Suprapubic skin (tissue), 4 donors: ENCODE measurements around the gene STAT1. TPM values are rescaled to one million over a fixed set of nuclear protein-coding genes. Genes with fewer than 3 reads are reported as not detected.

Experiments used
- DNase-seq, 2 donors: peaks; one replicate each; pipeline ENCODE4 v3.0.0-alpha.2; 2019; ENCODE audit warnings: low spot score in 2 of 2
- H3K27ac ChIP-seq: fragments of 200-600 bp; sonication (generic); one replicate; pipeline ENCODE4 v1.5.1; 2019
- H3K27me3 ChIP-seq: fragments of 200-600 bp; sonication (generic); one replicate; pipeline ENCODE4 v1.5.1; 2019
- H3K36me3 ChIP-seq: fragments of 200-600 bp; sonication (generic); one replicate; pipeline ENCODE4 v1.5.1; 2019
- H3K4me1 ChIP-seq: fragments of 200-600 bp; sonication (generic); one replicate; pipeline ENCODE4 v1.5.1; 2019
- H3K4me3 ChIP-seq: fragments of 200-600 bp; sonication (generic); one replicate; pipeline ENCODE4 v1.5.1; 2019; ENCODE audit warnings: mild to moderate bottlenecking
- H3K9me3 ChIP-seq: fragments of 200-600 bp; sonication (generic); one replicate; pipeline ENCODE4 v1.5.1; 2019
- CTCF ChIP-seq, 2 donors: fragments of 200-600 bp in 1 of 2; fragments of 450-650 bp in 1 of 2; sonication (generic) in 1 of 2; IDR thresholded peaks; one replicate each; pipeline ENCODE4 v1.5.1; 2016 to 2019; ENCODE audit warnings: antibody characterized with exemption in 2 of 2, mild to moderate bottlenecking in 1 of 2, moderate library complexity in 1 of 2
- EP300 ChIP-seq: sonication (generic); formaldehyde crosslinking; IDR thresholded peaks from one replicate; pipeline ENCODE4 v1.6.1; 2017; ENCODE audit warnings: antibody characterized with exemption
- POLR2A ChIP-seq, 2 donors: fragments of 450-650 bp; IDR thresholded peaks; one replicate each; pipeline ENCODE4 v1.6.1; 2017; ENCODE audit warnings: antibody characterized with exemption in 2 of 2, mild to moderate bottlenecking in 2 of 2, moderate library complexity in 2 of 2
- POLR2AphosphoS5 ChIP-seq, 3 donors: sonication (generic); formaldehyde crosslinking; IDR thresholded peaks; one replicate each; pipeline ENCODE4 v1.6.1; 2017; ENCODE audit warnings: antibody characterized with exemption in 3 of 3
- WGBS: methylation state at CpG from one replicate; pipeline ENCODE4 v1.1.5; 2018; 5-methylcytosine and 5-hydroxymethylcytosine counted together
- total RNA-seq, 4 donors: library from RNA; depleted of rRNA; stranded (reverse); fragments of >200 nt; gene quantifications; one replicate each; pipeline ENCODE4 v1.1.0, GENCODE V29; 2016

STAT1 gene
- total RNA-seq, 4 donors from 2014 or later, result 33.5 to 60.7 (median 37.6) TPM

- no peaks in the 10 kb centered on the region for H3K27me3 ChIP-seq
- H3K9me3 ChIP-seq, result no peaks in the 10 kb centered on the region
- TF ChIP-seq POLR2AphosphoS5 (IDR thresholded peaks at IDR 0.05), result no peak
- TF ChIP-seq CTCF (IDR thresholded peaks at IDR 0.05), result no peak
- no peak for TF ChIP-seq EP300
- TF ChIP-seq POLR2A (IDR thresholded peaks at IDR 0.05), result no peak
- no peaks in the 10 kb centered on the region for H3K4me1 ChIP-seq
- DNase-seq, result no peak
- H3K27ac ChIP-seq, result no peak overlapping the region
- peaks cover 99% of the 10 kb centered on the region for H3K36me3 ChIP-seq
- 85% methylated on average over 7 of the region's 7 CpGs for WGBS
- H3K4me3 ChIP-seq, result no peak overlapping the region
Observed at GRCh38 chr2:190994148-190994547, 19.8 kb downstream of the STAT1 start.

GRCh38 chr2:190993292-190993643 is 20.7 kb downstream of the STAT1 start:
- H3K9me3 ChIP-seq, result no peaks in the 10 kb centered on the region
- H3K36me3 ChIP-seq, result peaks cover 99% of the 10 kb centered on the region
- no peak overlapping the region for H3K4me3 ChIP-seq
- no peaks in the 10 kb centered on the region for H3K4me1 ChIP-seq
- DNase-seq, result no peak
- no peaks in the 10 kb centered on the region for H3K27me3 ChIP-seq
- no peak overlapping the region for H3K27ac ChIP-seq
- TF ChIP-seq EP300 (no peak), POLR2AphosphoS5 (IDR thresholded peaks at IDR 0.05) (no peak), CTCF (IDR thresholded peaks at IDR 0.05) (no peak), POLR2A (IDR thresholded peaks at IDR 0.05) (no peak)
- 95% methylated on average over 6 of the region's 6 CpGs for WGBS

- Histone ChIP-seq H3K27me3 (no peaks in the 10 kb centered on the region), H3K9me3 (no peaks in the 10 kb centered on the region), H3K27ac (no peak overlapping the region), H3K36me3 (peaks cover 99% of the 10 kb centered on the region), H3K4me1 (no peaks in the 10 kb centered on the region), H3K4me3 (no peak overlapping the region)
- TF ChIP-seq EP300, result no peak
- TF ChIP-seq POLR2AphosphoS5 (IDR thresholded peaks at IDR 0.05), result no peak
- TF ChIP-seq POLR2A (IDR thresholded peaks at IDR 0.05), result no peak
- TF ChIP-seq CTCF (IDR thresholded peaks at IDR 0.05), result no peak
- WGBS, result 79% methylated on average over 6 of the region's 6 CpGs
- no peak for DNase-seq
Observed at GRCh38 chr2:190990132-190990531, 23.8 kb downstream of the STAT1 start.

- no peaks in the 10 kb centered on the region for H3K27me3 ChIP-seq
- no peak for TF ChIP-seq EP300
- WGBS, result 88% methylated on average over 1 of the region's 3 CpGs
- H3K27ac ChIP-seq, result no peak overlapping the region
- H3K4me1 ChIP-seq, result no peaks in the 10 kb centered on the region
- no peaks in the 10 kb centered on the region for H3K9me3 ChIP-seq
- H3K36me3 ChIP-seq, result peaks cover 99% of the 10 kb centered on the region
- no peak overlapping the region for H3K4me3 ChIP-seq
- no peak for DNase-seq
Observed at GRCh38 chr2:190988910-190989309, 25.1 kb downstream of the STAT1 start.

- H3K4me1 ChIP-seq, result no peaks in the 10 kb centered on the region
- H3K4me3 ChIP-seq, result no peak overlapping the region
- no peak for TF ChIP-seq POLR2AphosphoS5 (IDR thresholded peaks at IDR 0.05)
- no peak for TF ChIP-seq EP300
- TF ChIP-seq POLR2A (IDR thresholded peaks at IDR 0.05), result no peak
- TF ChIP-seq CTCF (IDR thresholded peaks at IDR 0.05), result no peak
- no peaks in the 10 kb centered on the region for H3K27me3 ChIP-seq
- DNase-seq, result no peak
- H3K9me3 ChIP-seq, result no peaks in the 10 kb centered on the region
- peaks cover 99% of the 10 kb centered on the region for H3K36me3 ChIP-seq
- H3K27ac ChIP-seq, result no peak overlapping the region
- 89% methylated on average over 5 of the region's 5 CpGs for WGBS
Observed at GRCh38 chr2:190987938-190988337, 26.0 kb downstream of the STAT1 start.

- 100% methylated on average over 1 of the region's 1 CpG for WGBS
- Histone ChIP-seq H3K4me1 (no peaks in the 10 kb centered on the region), H3K9me3 (no peaks in the 10 kb centered on the region), H3K36me3 (peaks cover 100% of the 10 kb centered on the region), H3K27ac (no peak overlapping the region), H3K27me3 (no peaks in the 10 kb centered on the region), H3K4me3 (no peak overlapping the region)
- no peak for TF ChIP-seq CTCF (IDR thresholded peaks at IDR 0.05)
- TF ChIP-seq POLR2AphosphoS5 (IDR thresholded peaks at IDR 0.05), result no peak
- TF ChIP-seq POLR2A (IDR thresholded peaks at IDR 0.05), result no peak
- TF ChIP-seq EP300, result no peak
- DNase-seq, result no peak
Observed at GRCh38 chr2:190987116-190987515, 26.9 kb downstream of the STAT1 start.
